Epithelial cell of prostate (primary cell): Measurements from ENCODE around the gene SET.
"Not testable (repeated sequence)": the region's sequence is repeated elsewhere in the genome, so short reads cannot be mapped to it uniquely, and the experiment has no call there.

Source experiments
- DNase-seq: peaks from one replicate; pipeline ENCODE4 v3.0.0-alpha.2; 2011; ENCODE audit warnings: low read depth, low spot score
- H3K27ac ChIP-seq: fragments of 450-650 bp; 2 replicates; pipeline ENCODE4 v1.5.1; 2017; ENCODE audit warnings: mild to moderate bottlenecking

SET gene, protein sequence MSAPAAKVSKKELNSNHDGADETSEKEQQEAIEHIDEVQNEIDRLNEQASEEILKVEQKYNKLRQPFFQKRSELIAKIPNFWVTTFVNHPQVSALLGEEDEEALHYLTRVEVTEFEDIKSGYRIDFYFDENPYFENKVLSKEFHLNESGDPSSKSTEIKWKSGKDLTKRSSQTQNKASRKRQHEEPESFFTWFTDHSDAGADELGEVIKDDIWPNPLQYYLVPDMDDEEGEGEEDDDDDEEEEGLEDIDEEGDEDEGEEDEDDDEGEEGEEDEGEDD

DNA sequence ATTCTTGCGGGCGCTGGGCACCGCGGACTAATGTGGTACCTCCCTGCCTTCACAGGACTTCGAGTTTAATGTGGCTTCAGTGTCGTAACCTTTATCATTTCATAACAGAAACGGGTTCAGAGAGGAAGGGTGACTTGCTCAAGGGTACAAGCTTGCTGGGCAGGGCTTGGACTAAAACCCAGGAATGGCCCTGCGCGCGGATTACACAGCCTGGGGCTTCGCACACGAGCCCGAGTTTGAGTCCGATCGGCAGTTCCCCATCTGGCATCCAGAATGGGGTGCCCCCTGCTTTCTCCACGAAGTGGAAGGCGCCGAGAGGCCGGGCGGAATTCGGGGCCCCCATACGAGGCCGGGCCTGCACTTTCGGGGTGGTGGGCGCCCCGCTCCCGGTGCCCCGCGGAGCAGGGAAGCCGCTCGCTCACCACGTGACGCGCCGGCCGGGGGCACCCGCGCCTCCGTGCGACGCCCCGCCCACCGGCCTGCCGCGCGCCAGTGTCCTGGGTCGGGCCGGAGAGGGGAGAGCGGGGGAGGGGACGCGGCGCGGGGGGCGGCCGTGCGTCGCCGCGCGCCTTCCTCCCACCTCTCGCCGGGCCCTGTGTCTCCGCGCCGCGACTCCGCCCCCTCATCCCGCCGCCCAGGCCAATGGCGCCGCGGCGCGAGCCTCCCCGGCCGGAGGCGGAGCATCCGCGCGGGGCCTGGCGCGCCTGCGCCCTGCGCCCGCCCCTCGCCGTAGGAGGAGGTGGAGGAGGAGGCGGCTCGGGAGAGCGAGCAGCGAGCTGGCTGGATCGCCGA is at the start of gene SET:
Gene SET (plus strand): TSS at position 722 of the 792 bp plus-strand sequence. CDS start 361 bp downstream, outside the sequence.
- H3K27ac ChIP-seq, result peak within 1 kb of the TSS; percentile 81
- DNase-seq, result no peak

- H3K27ac ChIP-seq, result no peak overlapping the region
- DNase-seq, result no peak
Observed at GRCh38 chr9:128640603-128641002, 48.4 kb upstream of the SET start.

DNA sequence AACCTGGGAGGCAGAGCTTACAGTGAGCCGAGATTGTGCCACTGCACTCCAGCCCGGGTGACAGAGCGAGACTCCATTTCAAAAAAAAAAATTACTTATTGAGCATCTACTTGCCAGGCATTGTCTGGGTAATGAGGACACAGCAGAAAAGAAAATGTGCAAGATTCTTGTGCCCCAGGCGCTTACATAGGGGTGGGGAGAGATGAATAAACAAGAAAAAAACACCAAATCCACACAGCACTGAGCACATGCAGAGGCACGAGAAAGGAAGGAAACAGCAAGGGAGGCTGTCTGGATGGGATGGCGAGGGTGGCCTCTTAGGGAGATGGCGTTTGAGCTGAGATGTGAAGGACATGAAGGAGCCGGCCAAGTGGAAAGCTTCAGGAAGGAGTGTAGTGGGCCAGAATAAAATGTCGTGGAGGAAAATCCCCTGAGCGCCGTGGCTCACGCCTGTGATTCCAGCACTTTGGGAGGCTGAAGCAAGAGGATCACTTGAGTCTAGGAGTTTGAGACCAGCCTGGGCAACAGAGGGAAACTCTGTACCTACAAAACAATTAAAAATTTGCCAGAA is 46.3 kb upstream of the SET start:
- H3K27ac ChIP-seq, result no peak overlapping the region
- DNase-seq, result no peak

GRCh38 chr9:128643519-128644300 is 45.3 kb upstream of the SET start:
- DNase-seq, result no peak
- H3K27ac ChIP-seq, result no peak overlapping the region

DNA sequence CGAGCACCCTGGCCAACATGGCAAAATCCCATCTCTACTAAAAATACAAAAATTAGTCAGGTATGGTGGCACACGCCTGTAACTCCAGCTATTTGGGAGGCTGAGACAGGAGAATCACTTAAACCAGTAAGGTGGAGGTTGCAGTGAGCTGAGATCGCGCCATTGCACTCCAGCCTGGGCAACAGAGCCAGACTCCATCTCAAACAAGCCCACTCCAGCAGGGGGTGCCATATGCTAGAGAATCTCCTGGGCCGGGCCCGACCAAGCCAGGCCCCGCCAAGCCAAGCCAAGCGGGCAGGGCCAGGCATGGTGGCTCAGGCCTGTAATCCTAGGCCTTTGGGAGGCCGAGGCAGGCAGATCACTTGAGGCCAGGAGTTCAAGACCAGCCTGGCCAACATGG is 40.8 kb upstream of the SET start:
- DNase-seq, result not testable (repeated sequence)

DNA sequence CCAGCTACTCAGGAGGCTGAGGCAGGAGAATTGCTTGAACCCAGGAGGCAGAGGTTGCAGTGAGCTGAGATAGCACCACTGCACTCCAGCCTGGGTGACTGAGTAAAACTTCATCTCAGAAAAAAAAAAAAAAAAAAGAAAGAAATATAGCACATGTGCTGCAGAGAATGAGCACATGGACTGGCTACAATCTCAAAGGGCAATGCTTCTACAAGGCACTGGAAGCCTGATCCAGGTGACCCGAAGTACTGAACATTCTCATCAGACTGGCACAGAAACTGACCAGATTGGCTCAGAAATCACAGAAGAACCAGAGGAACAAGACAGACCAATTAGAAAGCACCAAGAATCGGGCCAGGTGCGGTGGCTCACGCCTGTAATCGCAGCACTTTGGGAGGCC is 37.2 kb upstream of the SET start:
- no peak for DNase-seq
- H3K27ac ChIP-seq, result no peak overlapping the region

More for the DNA sequence above, 40.8 kb upstream of the SET start:
- not testable (repeated sequence) for H3K27ac ChIP-seq

DNA sequence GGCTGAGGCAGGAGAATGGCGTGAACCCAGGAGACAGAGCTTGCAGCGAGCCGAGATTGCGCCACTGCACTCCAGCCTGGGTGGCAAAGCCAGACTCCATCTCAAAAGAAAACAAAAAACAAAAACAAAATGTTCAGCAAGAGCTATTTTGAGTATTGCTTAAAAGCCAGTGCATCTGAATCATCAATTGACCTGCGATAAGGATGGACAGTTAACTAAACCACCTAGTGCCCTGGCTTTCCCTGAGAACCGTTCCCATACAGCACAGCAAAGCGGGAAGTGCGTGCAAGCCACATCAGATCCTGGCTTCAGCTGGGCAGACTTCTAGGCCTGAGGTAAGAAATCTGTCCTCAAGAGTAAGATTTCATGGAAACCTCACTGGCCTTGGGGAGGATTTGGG is 35.1 kb upstream of the SET start:
- no peak overlapping the region for H3K27ac ChIP-seq
- DNase-seq, result no peak

GRCh38 chr9:128654481-128654880 is 34.5 kb upstream of the SET start:
- no peak overlapping the region for H3K27ac ChIP-seq
- DNase-seq, result no peak

- peak within 1 kb of the TSS; percentile 97 for H3K27ac ChIP-seq
- DNase-seq, result peak; percentile 41
Observed at GRCh38 chr9:128656416-128657343, 32.3 kb upstream of the SET start, which contains the start of gene DYNC2I2. Gene DYNC2I2 (minus strand): TSS chr9:128656847. CDS start chr9:128656726, 121 bp downstream.

DNA sequence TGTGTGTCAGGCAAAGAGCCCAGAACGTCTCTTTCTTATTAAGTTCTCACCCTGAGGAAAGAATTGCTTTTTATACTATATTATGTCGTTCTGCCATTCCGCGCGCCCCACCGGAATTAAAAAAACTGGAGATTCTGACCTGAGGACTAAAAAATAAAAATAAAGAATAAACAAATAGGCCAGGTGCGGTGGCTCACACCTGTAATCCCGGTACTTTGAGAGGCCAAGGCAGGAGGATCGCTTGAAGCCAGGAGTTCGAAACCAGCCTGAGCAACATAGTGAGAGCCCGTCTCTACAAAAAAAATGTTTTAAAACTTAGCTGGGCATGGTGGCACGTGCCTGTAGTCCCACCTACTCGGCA is 31.7 kb upstream of the SET start:
- DNase-seq, result no peak

DNA sequence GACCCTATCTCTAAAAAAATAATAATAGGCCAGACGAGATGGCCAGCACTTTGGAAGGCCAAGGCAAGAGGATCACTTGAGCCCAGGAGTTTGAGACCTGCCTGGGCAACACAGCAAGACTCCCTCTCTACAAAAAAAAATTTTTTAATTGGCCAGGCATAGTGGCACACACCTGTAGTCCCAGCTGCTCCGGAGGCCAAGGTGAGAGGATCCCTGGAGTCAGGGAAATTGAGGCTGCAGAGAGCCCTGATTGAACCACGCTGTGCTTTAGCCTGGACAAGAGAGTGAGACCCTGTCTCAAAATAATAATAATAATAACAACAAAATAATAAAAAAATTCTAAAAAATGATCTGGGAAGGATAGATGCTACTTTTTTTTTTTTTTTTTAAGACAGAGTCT is 31.2 kb upstream of the SET start:
- DNase-seq, result no peak
- H3K27ac ChIP-seq, result peak overlapping the region; percentile 97

More for the DNA sequence above, 31.7 kb upstream of the SET start:
- H3K27ac ChIP-seq, result peak overlapping the region; percentile 97

DNA sequence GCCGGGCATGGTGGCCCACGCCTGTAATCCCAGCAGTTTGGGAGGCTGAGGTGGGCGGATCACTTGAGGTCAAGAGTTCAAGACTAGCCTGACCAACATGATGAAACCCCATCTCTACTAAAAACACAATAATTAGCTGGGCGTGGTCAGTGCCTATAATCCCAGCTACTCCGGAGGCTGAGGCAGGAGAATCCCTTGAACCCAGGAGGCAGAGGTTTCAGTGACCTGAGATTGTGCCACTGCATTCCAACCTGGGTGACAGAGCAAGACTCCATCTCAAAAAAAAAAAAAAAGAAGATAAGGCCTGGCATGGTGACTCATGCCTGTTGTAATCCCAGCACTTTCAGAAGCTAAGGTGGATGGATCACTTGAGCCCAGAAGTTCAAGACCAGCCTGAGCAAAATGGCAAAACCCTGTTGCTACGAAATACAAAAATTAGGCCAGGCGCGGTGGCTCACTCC is 22.5 kb upstream of the SET start:
- DNase-seq, result not testable (repeated sequence)
- H3K27ac ChIP-seq, result peak overlapping the region; percentile 30

- no peak for DNase-seq
- H3K27ac ChIP-seq, result no peak overlapping the region
Observed at GRCh38 chr9:128669786-128670185, 19.2 kb upstream of the SET start.

DNA sequence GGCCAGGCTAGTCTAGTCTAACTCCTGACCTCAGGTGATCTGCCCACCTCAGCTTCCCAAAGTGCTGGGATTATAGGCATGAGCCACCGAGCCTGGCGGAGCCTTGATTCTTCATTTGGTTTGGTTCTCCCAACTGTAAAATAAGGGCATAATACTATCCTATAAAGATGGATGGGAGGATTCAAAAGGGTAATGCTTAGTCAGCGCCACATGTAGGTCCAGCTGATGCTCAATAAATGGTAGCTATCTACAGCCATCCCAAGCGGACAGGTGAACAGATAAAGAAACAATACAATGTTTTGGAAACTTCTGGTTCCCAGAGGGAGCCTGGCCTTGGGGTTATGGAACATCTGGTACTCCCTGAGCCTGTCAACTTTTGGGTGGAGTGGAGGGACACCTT is 13.6 kb upstream of the SET start:
- H3K27ac ChIP-seq, result no peak overlapping the region
- DNase-seq, result no peak

- no peak for DNase-seq
- H3K27ac ChIP-seq, result no peak overlapping the region
Observed at GRCh38 chr9:128677794-128678193, 11.2 kb upstream of the SET start.

GRCh38 chr9:128683340-128684064 is 5.5 kb upstream of the SET start:
- peak overlapping the region; percentile 100 for H3K27ac ChIP-seq
- peak; percentile 76 for DNase-seq

GRCh38 chr9:128684065-128684324 is 5.0 kb upstream of the SET start:
- DNase-seq, result no peak
- H3K27ac ChIP-seq, result peak overlapping the region; percentile 100

DNA sequence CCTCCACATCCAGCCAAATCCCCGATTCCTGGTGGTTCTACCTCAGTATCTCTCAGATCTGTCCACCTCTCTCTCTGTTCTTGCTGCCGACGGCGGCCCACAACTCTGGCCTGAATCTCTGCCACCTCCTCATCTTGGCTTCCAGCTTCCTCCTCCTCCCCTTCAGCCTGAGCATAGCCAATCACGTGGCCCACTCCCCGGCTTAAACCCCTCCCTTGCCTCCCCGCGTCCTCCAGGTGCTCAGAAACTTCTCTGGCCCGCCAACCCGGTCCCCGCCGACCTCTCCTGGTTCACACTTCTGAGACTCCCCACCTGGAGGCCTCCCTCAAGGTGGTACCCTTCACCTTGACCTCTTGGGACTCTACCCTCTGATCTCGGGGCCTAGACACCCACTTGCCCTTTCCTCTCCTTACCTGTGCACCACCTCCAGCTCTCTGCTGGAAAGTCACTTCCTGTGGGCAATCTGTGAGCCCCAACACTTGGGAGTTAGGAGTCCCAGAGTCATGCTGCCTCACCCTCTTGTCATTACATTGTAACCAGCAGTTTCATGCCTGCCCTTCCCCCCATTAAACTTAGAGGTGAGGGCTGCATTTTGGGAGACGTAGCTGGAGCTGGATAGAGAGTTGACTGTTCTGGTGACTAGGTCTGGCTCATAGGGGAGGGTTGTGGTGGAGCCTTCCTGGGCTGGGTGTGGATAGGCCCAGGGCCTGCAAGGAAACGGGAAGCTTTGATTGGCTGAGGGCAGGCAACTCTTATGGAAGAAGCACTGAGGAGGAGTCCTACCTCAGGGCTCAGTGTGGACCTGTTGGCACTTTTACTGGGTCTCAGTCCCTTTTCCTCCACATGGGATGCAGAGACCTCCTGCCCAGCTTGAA is 4.5 kb upstream of the SET start:
- peak overlapping the region; percentile 100 for H3K27ac ChIP-seq
- peak; percentile 89 for DNase-seq
